Loucy (cell line): ENCODE data around the gene XPNPEP1.

Source experiments
- H2AFZ ChIP-seq: fragments of 200-600 bp; sonication (generic); 2 replicates; pipeline ENCODE4 v1.6.0; 2016; ENCODE audit warnings: antibody characterized with exemption, mild to moderate bottlenecking, low read length, moderate library complexity
- H3F3A ChIP-seq: fragments of 200-600 bp; 2 replicates; pipeline ENCODE4 v1.6.0; 2016; ENCODE audit warnings: antibody characterized with exemption, low read depth, mild to moderate bottlenecking
- H3K27me3 ChIP-seq: fragments of 200-600 bp; sonication (generic); 2 replicates; pipeline ENCODE4 v1.6.1; 2014; ENCODE audit warnings: low read length, mild to moderate bottlenecking; ENCODE audit not compliant: insufficient read depth, poor library complexity, severe bottlenecking
- H3K36me3 ChIP-seq: fragments of 200-600 bp; sonication (generic); 2 replicates; pipeline ENCODE4 v1.6.1; 2016; ENCODE audit warnings: low read length; ENCODE audit not compliant: insufficient read depth
- H3K4me1 ChIP-seq: fragments of 200-600 bp; sonication (generic); 2 replicates; pipeline ENCODE4 v1.5.1; 2014; ENCODE audit warnings: low read length, mild to moderate bottlenecking; ENCODE audit not compliant: insufficient read depth, poor library complexity, severe bottlenecking
- H3K4me2 ChIP-seq: fragments of 200-600 bp; sonication (generic); 2 replicates; pipeline ENCODE4 v1.6.0; 2014; ENCODE audit warnings: antibody characterized with exemption, low read length, low read depth, mild to moderate bottlenecking; ENCODE audit not compliant: poor library complexity, severe bottlenecking
- H3K4me3 ChIP-seq: fragments of 200-600 bp; sonication (generic); 2 replicates; pipeline ENCODE4 v1.5.1; 2014; ENCODE audit warnings: low read length, mild to moderate bottlenecking, mixed read lengths; ENCODE audit not compliant: poor library complexity, severe bottlenecking
- H3K79me2 ChIP-seq: fragments of 200-600 bp; sonication (generic); 2 replicates; pipeline ENCODE4 v1.6.1; 2014; ENCODE audit warnings: low read length; ENCODE audit not compliant: insufficient read depth
- H3K9ac ChIP-seq: fragments of 200-600 bp; sonication (generic); 2 replicates; pipeline ENCODE4 v1.6.0; 2014; ENCODE audit warnings: mild to moderate bottlenecking, low read depth, low read length, moderate library complexity; ENCODE audit not compliant: poor library complexity, severe bottlenecking
- H3K9me2 ChIP-seq: fragments of 200-600 bp; sonication (generic); replicated peaks from 2 replicates; pipeline ENCODE4 v1.6.1; 2016; ENCODE audit warnings: low read depth, low read length, mixed read lengths
- H3K9me3 ChIP-seq: fragments of 200-600 bp; sonication (generic); 2 replicates; pipeline ENCODE4 v1.6.1; 2014; ENCODE audit warnings: mild to moderate bottlenecking, antibody characterized with exemption, low read length, low read depth; ENCODE audit not compliant: insufficient read depth
- H4K20me1 ChIP-seq: fragments of 200-600 bp; sonication (generic); 2 replicates; pipeline ENCODE4 v1.6.0; 2014; ENCODE audit warnings: antibody characterized with exemption, low read length, mild to moderate bottlenecking; ENCODE audit not compliant: insufficient read depth, poor library complexity, severe bottlenecking
- EZH2phosphoT487 ChIP-seq: fragments of 200-600 bp; IDR thresholded peaks from 2 replicates; pipeline ENCODE4 v1.6.1; 2018; ENCODE audit warnings: antibody characterized with exemption, mild to moderate bottlenecking, moderate library complexity, borderline replicate concordance
- TF ChIP-seq, protein P1 (sequence below): fragments of 200-600 bp; sonication (generic); conservative IDR thresholded peaks from 2 replicates; pipeline ENCODE4 v1.5.1; 2014; ENCODE audit warnings: mild to moderate bottlenecking, antibody characterized with exemption, low read length

XPNPEP1 gene

DNA sequence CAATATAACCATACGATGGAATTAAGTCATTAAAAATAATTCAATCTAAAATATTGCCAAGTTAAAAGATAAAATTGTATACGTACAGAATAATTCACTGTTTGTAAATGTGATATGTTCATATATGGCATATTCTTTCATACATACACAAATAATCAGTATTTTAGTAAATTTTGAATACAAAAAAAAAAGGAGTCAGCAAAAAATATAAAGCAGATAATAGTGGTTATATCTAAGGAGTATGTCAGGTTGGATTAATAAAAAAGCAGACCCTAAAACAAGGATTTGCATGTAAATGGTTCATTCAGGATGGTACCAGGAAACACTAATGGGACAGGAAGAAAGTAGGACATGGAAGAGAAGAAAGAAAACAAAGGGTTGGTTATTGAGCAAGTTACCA, 59.5 kb downstream of the XPNPEP1 start:
- H3K79me2 ChIP-seq: no peaks in the 10 kb centered on the region
- no peak overlapping the region for H3K4me2 ChIP-seq
- no peaks in the 10 kb centered on the region for H3K9me2 ChIP-seq

GRCh38 chr10:109862738-109863137, 60.6 kb downstream of the XPNPEP1 start:
- Histone ChIP-seq H3K4me3 (no peak overlapping the region), H4K20me1 (no peaks in the 10 kb centered on the region), H3K4me2 (no peak overlapping the region), H3K79me2 (no peaks in the 10 kb centered on the region), H3K9me2 (no peaks in the 10 kb centered on the region), H3K36me3 (peaks cover 46% of the 10 kb centered on the region; the same call in 1 of the 2 replicates), H3F3A (no peaks in the 10 kb centered on the region), H3K27me3 (no peaks in the 10 kb centered on the region), H3K9ac (no peak overlapping the region), H3K9me3 (0 out of 2 replicates have a peak, but pooled peaks cover 4% of the 10 kb centered on the region), H3K4me1 (no peaks in the 10 kb centered on the region), H2AFZ (no peak overlapping the region)
- TF ChIP-seq, protein P1, sequence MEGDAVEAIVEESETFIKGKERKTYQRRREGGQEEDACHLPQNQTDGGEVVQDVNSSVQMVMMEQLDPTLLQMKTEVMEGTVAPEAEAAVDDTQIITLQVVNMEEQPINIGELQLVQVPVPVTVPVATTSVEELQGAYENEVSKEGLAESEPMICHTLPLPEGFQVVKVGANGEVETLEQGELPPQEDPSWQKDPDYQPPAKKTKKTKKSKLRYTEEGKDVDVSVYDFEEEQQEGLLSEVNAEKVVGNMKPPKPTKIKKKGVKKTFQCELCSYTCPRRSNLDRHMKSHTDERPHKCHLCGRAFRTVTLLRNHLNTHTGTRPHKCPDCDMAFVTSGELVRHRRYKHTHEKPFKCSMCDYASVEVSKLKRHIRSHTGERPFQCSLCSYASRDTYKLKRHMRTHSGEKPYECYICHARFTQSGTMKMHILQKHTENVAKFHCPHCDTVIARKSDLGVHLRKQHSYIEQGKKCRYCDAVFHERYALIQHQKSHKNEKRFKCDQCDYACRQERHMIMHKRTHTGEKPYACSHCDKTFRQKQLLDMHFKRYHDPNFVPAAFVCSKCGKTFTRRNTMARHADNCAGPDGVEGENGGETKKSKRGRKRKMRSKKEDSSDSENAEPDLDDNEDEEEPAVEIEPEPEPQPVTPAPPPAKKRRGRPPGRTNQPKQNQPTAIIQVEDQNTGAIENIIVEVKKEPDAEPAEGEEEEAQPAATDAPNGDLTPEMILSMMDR: no peak
- no peak for TF ChIP-seq EZH2phosphoT487

More for the DNA sequence above, 59.5 kb downstream of the XPNPEP1 start:
- no peak overlapping the region for H3K9ac ChIP-seq
- no peak overlapping the region for H3K4me3 ChIP-seq
- H3K36me3 ChIP-seq: peaks cover 56% of the 10 kb centered on the region; the same call in 1 of the 2 replicates
- no peaks in the 10 kb centered on the region for H3K4me1 ChIP-seq
- TF ChIP-seq, protein P1: no peak
- no peak for TF ChIP-seq EZH2phosphoT487
- H3F3A ChIP-seq: no peaks in the 10 kb centered on the region
- 0 out of 2 replicates have a peak, but pooled peaks cover 4% of the 10 kb centered on the region for H3K9me3 ChIP-seq
- H4K20me1 ChIP-seq: no peaks in the 10 kb centered on the region
- H3K27me3 ChIP-seq: no peaks in the 10 kb centered on the region
- no peak overlapping the region for H2AFZ ChIP-seq

GRCh38 chr10:109862041-109862440, 61.3 kb downstream of the XPNPEP1 start:
- H3K9ac ChIP-seq: no peak overlapping the region
- H3K36me3 ChIP-seq: peaks cover 39% of the 10 kb centered on the region; the same call in 1 of the 2 replicates

More at GRCh38 chr10:109862041-109862440, 61.3 kb downstream of the XPNPEP1 start:
- H3K27me3 ChIP-seq: no peaks in the 10 kb centered on the region
- no peak overlapping the region for H3K4me3 ChIP-seq
- no peak overlapping the region for H2AFZ ChIP-seq
- H3K79me2 ChIP-seq: no peaks in the 10 kb centered on the region
- TF ChIP-seq EZH2phosphoT487: no peak
- TF ChIP-seq, protein P1: no peak
- no peaks in the 10 kb centered on the region for H3F3A ChIP-seq
- H3K9me2 ChIP-seq: no peaks in the 10 kb centered on the region
- H3K4me1 ChIP-seq: no peaks in the 10 kb centered on the region
- H3K4me2 ChIP-seq: no peak overlapping the region
- H4K20me1 ChIP-seq: no peaks in the 10 kb centered on the region
- 0 out of 2 replicates have a peak, but pooled peaks cover 4% of the 10 kb centered on the region for H3K9me3 ChIP-seq
